Effector memory CD4-positive, alpha-beta T cell (primary cell): ENCODE data around the gene NCKAP5.

Experiments used
- DNase-seq, 3 donors: peaks; one replicate each; pipeline ENCODE4 v3.0.0-alpha.2; 2020
- H3K27ac ChIP-seq: 2 replicates; pipeline ENCODE4 v1.7.0; 2013; ENCODE audit warnings: mild to moderate bottlenecking, low read length, moderate library complexity; ENCODE audit not compliant: insufficient read depth, poor library complexity, severe bottlenecking
- H3K27me3 ChIP-seq: replicated peaks from 2 replicates; pipeline ENCODE4 v1.7.0; 2013; ENCODE audit warnings: mild to moderate bottlenecking, low read length; ENCODE audit not compliant: insufficient read depth, control insufficient read depth, poor library complexity, severe bottlenecking
- H3K36me3 ChIP-seq: 2 replicates; pipeline ENCODE4 v1.7.0; 2013; ENCODE audit warnings: mild to moderate bottlenecking, low read length, moderate library complexity; ENCODE audit not compliant: control insufficient read depth, insufficient read depth
- H3K4me1 ChIP-seq: 2 replicates; pipeline ENCODE4 v1.7.0; 2013; ENCODE audit warnings: low read length, mild to moderate bottlenecking; ENCODE audit not compliant: control insufficient read depth, insufficient read depth, poor library complexity, severe bottlenecking
- H3K4me3 ChIP-seq: 2 replicates; pipeline ENCODE4 v1.7.0; 2013; ENCODE audit warnings: low read length, low read depth, mild to moderate bottlenecking; ENCODE audit not compliant: insufficient read depth, poor library complexity, severe bottlenecking
- H3K9me3 ChIP-seq: 2 replicates; pipeline ENCODE4 v1.7.0; 2013; ENCODE audit warnings: mild to moderate bottlenecking, low read length, moderate library complexity; ENCODE audit not compliant: control insufficient read depth

NCKAP5 gene

DNA sequence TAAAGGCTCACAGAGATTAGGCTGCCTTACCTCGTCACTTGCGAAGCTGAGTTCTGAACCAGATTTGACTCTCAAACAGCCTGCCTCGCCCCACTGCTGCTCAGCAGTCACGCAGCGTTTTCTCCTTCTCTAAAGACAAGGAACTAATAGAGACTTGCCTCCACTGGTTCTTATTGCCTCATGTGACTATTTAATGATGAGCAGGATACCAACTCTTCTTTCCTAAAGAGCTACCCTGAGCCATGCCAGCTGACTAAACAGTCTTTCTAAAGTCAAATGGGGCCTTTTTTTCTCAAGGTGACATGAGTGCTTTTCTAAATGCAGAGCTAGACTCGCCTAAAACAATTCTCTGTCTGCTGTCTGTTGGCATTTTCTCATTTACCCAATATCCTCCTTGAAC lies 147.5 kb downstream of the NCKAP5 start:
- no peak overlapping the region for H3K4me3 ChIP-seq
- H3K4me1 ChIP-seq, result no peaks in the 10 kb centered on the region
- H3K9me3 ChIP-seq, result no peaks in the 10 kb centered on the region
- no peak for DNase-seq
- no peaks in the 10 kb centered on the region for H3K27me3 ChIP-seq
- no peaks in the 10 kb centered on the region for H3K36me3 ChIP-seq
- no peak overlapping the region for H3K27ac ChIP-seq

DNA sequence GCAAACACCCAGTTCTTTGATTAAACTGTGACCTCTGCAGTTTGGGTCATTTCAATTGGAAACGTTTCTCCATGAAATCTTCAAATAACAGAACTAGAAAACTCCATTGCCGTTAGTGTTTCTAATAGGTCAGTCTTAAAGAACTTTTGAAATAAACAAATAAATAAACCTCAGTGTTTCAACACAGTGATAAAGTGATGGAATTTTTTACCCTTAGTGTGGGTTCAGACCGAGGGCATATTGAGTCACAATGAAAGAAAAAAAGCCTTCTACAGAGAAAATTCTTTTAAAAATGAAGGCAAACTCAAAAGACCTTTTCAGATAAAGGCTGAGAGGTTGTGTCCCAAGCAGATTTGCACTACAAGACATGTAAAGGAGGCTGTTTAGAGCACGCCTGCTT lies 149.6 kb downstream of the NCKAP5 start:
- H3K4me1 ChIP-seq, result no peaks in the 10 kb centered on the region
- H3K9me3 ChIP-seq, result no peaks in the 10 kb centered on the region
- no peak overlapping the region for H3K4me3 ChIP-seq
- no peaks in the 10 kb centered on the region for H3K27me3 ChIP-seq
- no peak for DNase-seq
- H3K27ac ChIP-seq, result no peak overlapping the region
- H3K36me3 ChIP-seq, result no peaks in the 10 kb centered on the region

DNA sequence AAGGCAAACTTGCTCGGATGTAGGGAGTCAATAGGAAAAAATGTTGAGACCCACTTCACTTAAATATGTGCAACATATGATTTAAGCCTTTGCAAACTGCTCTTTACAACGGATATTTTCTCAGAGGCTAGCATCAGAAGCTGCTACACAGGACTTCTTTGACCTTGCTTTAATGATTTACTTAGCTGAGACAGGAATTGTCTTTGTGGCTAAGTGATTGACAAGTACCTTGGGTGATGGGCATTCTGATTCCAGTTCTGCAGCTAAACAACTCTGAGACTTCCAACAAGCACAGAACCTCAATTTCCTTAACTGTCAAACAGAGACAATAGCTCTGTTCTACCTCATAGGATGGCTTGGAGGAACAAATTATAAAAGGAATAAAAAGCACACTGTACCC lies 150.2 kb downstream of the NCKAP5 start:
- no peak overlapping the region for H3K27ac ChIP-seq
- DNase-seq, result no peak
- H3K27me3 ChIP-seq, result no peaks in the 10 kb centered on the region
- H3K9me3 ChIP-seq, result no peaks in the 10 kb centered on the region
- no peaks in the 10 kb centered on the region for H3K36me3 ChIP-seq
- no peak overlapping the region for H3K4me3 ChIP-seq
- H3K4me1 ChIP-seq, result no peaks in the 10 kb centered on the region

DNA sequence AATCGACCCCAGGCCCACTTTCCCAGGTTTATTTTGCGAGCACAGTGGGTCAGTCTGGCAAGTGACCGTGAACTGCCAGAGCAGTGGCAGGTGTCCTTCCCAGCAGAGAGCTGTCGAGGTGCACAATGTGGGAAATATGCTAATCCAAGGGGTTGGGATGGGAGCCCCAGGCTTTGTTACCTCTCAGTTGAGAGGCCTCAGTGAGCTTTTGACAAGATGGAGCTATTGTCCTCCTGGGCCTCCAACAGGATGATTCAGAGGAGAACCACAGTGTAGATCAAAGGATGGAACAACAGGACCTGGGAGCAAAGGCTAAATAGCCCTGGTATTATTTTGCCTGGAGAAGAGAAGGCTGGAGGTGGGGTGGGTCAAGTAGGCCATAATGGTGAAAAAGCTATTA lies 150.8 kb downstream of the NCKAP5 start:
- no peak overlapping the region for H3K4me3 ChIP-seq
- no peak for DNase-seq
- H3K27ac ChIP-seq, result no peak overlapping the region
- H3K36me3 ChIP-seq, result no peaks in the 10 kb centered on the region
- no peaks in the 10 kb centered on the region for H3K4me1 ChIP-seq
- H3K27me3 ChIP-seq, result no peaks in the 10 kb centered on the region
- no peaks in the 10 kb centered on the region for H3K9me3 ChIP-seq

DNA sequence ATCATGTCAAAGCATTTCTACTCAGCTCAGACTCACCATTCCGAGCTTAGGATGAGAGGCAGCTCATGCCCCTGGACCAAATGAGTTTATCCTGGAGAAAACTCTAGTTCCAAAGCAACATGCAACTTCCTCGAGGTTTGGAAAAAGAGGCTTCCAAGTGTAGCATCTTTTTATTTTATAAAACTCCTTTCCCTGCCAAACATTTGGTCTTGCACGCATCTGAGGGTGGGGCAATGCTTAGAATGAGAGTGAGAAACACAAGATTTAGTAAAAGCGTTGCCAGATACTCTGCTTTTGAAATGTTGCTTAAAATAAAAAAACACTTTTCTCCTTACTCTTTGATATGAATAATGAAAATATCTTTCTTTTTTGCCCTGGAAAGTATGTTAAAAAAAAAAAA lies 151.5 kb downstream of the NCKAP5 start:
- Histone ChIP-seq H3K36me3 (no peaks in the 10 kb centered on the region), H3K4me3 (no peak overlapping the region), H3K27ac (no peak overlapping the region), H3K9me3 (no peaks in the 10 kb centered on the region), H3K4me1 (no peaks in the 10 kb centered on the region), H3K27me3 (no peaks in the 10 kb centered on the region)
- no peak for DNase-seq

DNA sequence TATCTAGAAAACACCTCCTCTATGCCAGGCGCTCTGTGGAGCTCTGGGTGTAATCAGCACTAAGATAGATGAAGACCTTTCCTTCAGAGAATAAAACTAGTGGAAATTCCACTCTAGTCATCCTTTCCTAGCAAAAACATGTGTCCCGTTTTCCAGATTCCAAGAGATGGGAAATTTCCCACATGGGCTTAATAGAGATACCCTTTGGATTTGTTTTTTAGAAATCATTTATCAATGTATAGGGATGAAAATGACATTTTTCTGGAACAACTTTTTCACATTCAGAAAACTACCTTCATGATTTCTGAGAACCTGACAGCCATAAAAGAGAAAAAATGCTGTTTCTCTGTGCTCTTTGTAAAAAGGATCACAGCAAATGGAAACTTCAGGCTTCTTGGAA lies 152.1 kb downstream of the NCKAP5 start:
- Histone ChIP-seq H3K27me3 (no peaks in the 10 kb centered on the region), H3K4me1 (no peaks in the 10 kb centered on the region), H3K27ac (no peak overlapping the region), H3K9me3 (no peaks in the 10 kb centered on the region), H3K4me3 (no peak overlapping the region), H3K36me3 (no peaks in the 10 kb centered on the region)
- DNase-seq, result no peak

DNA sequence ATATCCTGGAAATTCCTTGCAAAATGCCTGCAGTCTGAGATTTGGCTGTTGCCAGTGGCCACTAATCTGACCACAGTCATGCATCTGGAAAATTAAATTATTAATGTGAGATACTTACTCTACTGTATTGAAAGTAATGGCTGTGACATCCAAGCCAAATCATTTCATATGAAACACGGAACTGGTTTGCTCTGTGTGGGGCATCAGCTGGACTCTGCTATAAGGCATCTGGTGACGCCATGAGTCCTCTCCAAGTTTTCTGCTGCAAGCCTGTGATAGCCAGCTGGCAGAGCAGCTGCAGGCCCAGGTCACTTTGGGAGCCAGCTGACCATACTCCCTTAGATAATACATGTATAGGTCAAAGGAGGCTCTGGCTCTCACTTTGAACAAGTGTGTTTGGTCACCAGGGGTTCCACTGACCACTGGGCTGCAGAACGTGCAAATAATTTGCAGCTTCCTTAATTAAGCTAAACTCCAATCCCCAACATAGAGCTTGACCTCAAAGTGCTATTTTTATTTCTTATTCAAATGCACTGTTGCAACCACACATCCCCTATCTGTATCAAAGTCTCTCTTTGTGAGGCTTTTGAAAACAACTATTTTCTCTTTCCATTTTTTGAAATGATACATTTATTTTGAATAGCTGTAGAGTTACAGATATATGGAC lies 152.9 kb downstream of the NCKAP5 start:
- Histone ChIP-seq H3K9me3 (no peaks in the 10 kb centered on the region), H3K4me3 (no peak overlapping the region), H3K27me3 (no peaks in the 10 kb centered on the region), H3K4me1 (no peaks in the 10 kb centered on the region), H3K36me3 (no peaks in the 10 kb centered on the region), H3K27ac (no peak overlapping the region)
- no peak for DNase-seq

DNA sequence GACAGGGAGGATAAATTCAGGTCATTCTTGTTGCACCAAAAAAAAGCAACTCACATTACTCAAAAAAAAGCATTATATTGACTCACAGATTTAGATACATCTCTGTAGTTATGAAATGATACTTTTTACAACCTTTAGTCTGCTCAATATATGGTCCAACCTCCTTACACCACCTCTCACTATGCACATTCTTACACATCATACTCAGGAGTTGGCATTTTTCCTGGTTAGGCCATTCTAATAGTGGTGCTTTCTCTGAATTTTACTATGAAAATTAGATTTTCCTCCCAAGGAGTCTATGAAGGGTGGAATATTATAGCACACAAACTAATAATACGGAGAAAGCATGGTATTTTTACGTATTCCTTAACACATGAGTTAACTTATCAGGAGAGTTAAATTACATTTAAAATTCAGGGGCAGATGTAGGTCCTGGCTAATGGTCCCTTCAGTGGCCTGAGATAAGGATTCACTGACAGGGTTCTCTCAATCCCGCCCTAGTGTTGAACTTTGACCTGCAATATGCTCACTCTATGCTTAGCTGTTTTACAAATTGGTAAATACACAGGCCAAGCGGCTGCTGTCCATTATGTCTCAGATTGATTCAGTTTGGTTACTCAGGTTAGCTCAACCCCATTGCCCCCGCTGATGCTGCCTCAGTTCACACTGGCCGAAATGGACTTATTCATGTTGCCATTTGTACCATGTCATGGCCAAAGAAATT lies 153.6 kb downstream of the NCKAP5 start:
- Histone ChIP-seq H3K4me3 (no peak overlapping the region), H3K27ac (no peak overlapping the region), H3K27me3 (no peaks in the 10 kb centered on the region), H3K36me3 (no peaks in the 10 kb centered on the region), H3K9me3 (no peaks in the 10 kb centered on the region), H3K4me1 (no peaks in the 10 kb centered on the region)
- DNase-seq, result no peak

DNA sequence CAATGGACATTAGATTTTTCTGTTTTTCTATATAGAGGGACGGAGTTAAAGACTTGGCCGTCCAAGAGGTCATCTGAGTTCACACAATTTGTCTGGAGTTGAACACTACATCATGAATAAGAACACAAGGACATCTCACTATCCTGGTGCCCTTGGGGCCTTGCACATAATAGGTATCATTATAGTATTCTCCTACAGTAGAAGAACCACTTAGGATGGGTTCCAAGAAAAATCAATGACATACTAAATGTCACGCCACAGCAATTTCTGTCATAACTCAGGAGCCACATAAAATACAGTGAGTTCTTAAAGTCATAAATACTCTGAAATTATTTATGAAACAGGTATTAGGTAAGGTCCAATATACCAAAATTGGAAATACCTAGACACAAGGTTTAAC lies 154.4 kb downstream of the NCKAP5 start:
- no peaks in the 10 kb centered on the region for H3K36me3 ChIP-seq
- H3K27me3 ChIP-seq, result no peaks in the 10 kb centered on the region
- no peak overlapping the region for H3K27ac ChIP-seq
- no peaks in the 10 kb centered on the region for H3K9me3 ChIP-seq
- no peaks in the 10 kb centered on the region for H3K4me1 ChIP-seq
- H3K4me3 ChIP-seq, result no peak overlapping the region
- DNase-seq, result no peak

DNA sequence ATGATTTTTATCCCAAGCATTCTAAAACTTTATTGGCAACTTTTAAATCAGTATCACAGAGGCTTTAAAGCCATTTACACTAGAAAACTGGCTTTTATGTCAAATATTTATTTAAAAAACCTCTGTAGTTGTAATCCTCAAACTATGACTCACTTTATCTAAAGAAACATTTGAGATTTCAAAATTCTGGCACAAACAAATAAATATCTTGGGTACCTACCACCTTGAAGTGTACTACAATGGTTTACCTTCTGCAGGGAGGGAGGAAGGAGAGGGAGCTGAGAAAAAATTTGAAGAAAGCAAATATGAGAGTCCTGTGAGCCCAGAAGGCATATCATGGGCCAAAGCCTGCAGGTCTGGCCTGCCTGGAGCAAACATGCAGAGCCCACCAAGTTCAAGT lies 155.6 kb downstream of the NCKAP5 start:
- no peak overlapping the region for H3K4me3 ChIP-seq
- DNase-seq, result no peak
- no peaks in the 10 kb centered on the region for H3K4me1 ChIP-seq
- H3K9me3 ChIP-seq, result no peaks in the 10 kb centered on the region
- H3K27me3 ChIP-seq, result no peaks in the 10 kb centered on the region
- no peaks in the 10 kb centered on the region for H3K36me3 ChIP-seq
- no peak overlapping the region for H3K27ac ChIP-seq
